Keratinocyte (primary cell): ENCODE measurements around the gene TMEM221. TPM values are rescaled to one million over a fixed set of nuclear protein-coding genes. Genes with fewer than 3 reads are reported as not detected.

Experiments
- DNase-seq: peaks from one replicate; pipeline ENCODE4 v3.0.0-alpha.2; 2011; ENCODE audit warnings: low read depth, missing footprints, low spot score
- FAIRE-seq: peaks from 2 replicates; lab custom pipeline; 2011; peaks lifted over from hg19 to GRCh38; lab: Jason Lieb, UNC
- H2AFZ ChIP-seq: 2 replicates; pipeline ENCODE4 v1.6.0; 2012; ENCODE audit warnings: low read length, control low read depth, inconsistent platforms; ENCODE audit not compliant: control insufficient read depth
- H3K27ac ChIP-seq: 2 replicates; pipeline ENCODE4 v1.5.1; 2011; ENCODE audit warnings: low read length; ENCODE audit not compliant: control insufficient read depth, insufficient read depth
- H3K27me3 ChIP-seq: 3 replicates; pipeline ENCODE4 v1.6.0; 2011; ENCODE audit warnings: low read length; ENCODE audit not compliant: control insufficient read depth, insufficient read depth; ENCODE audit errors: extremely low read depth
- H3K36me3 ChIP-seq, 2 experiments: 2 replicates in 1 of 2; 3 replicates in 1 of 2; pipeline ENCODE4 v1.5.1; 2011; ENCODE audit warnings: low read length in 2 of 2, mild to moderate bottlenecking in 1 of 2; ENCODE audit not compliant: control insufficient read depth in 2 of 2, insufficient read depth in 2 of 2; ENCODE audit errors: extremely low read depth in 1 of 2
- H3K4me1 ChIP-seq: 3 replicates; pipeline ENCODE4 v1.5.1; 2011; ENCODE audit warnings: low read length; ENCODE audit not compliant: control insufficient read depth, insufficient read depth; ENCODE audit errors: extremely low read depth
- H3K4me2 ChIP-seq: 3 replicates; pipeline ENCODE4 v1.6.0; 2011; ENCODE audit warnings: low read depth, low read length; ENCODE audit not compliant: control insufficient read depth, insufficient read depth; ENCODE audit errors: extremely low read depth
- H3K4me3 ChIP-seq, 3 experiments: fragments of 200-600 bp in 1 of 3; sonication (generic) in 1 of 3; 2 replicates in 2 of 3; 3 replicates in 1 of 3; pipeline ENCODE4 v1.5.1; 2011 to 2016; ENCODE audit warnings: low read length in 3 of 3, mild to moderate bottlenecking in 3 of 3, control low read depth in 2 of 3, inconsistent platforms in 1 of 3, low read depth in 1 of 3, mixed read lengths in 1 of 3, mixed run types in 1 of 3, moderate library complexity in 1 of 3; ENCODE audit not compliant: control insufficient read depth in 2 of 3, insufficient read depth in 2 of 3; ENCODE audit errors: extremely low read depth in 1 of 3
- H3K79me2 ChIP-seq: 2 replicates; pipeline ENCODE4 v1.6.0; 2012; ENCODE audit warnings: low read length; ENCODE audit not compliant: control insufficient read depth, insufficient read depth
- H3K9ac ChIP-seq: 3 replicates; pipeline ENCODE4 v1.6.0; 2011; ENCODE audit warnings: low read length; ENCODE audit not compliant: control insufficient read depth, insufficient read depth; ENCODE audit errors: extremely low read depth
- H3K9me1 ChIP-seq: 3 replicates; pipeline ENCODE4 v1.6.0; 2011; ENCODE audit warnings: low read length; ENCODE audit not compliant: control insufficient read depth, insufficient read depth; ENCODE audit errors: extremely low read depth
- H3K9me3 ChIP-seq: 2 replicates; pipeline ENCODE4 v1.5.1; 2012; ENCODE audit warnings: low read depth, low read length; ENCODE audit not compliant: control insufficient read depth
- H4K20me1 ChIP-seq: 3 replicates; pipeline ENCODE4 v1.6.0; 2011; ENCODE audit warnings: low read length; ENCODE audit not compliant: control insufficient read depth, insufficient read depth; ENCODE audit errors: extremely low read depth
- CTCF ChIP-seq, 3 experiments: IDR thresholded peaks in 1 of 3; conservative IDR thresholded peaks in 1 of 3; optimal IDR thresholded peaks in 1 of 3; 2 replicates in 2 of 3; 3 replicates in 1 of 3; pipeline versions ENCODE3 to v1.5.1; 2011; ENCODE audit warnings: low read length in 3 of 3, mild to moderate bottlenecking in 3 of 3, moderate library complexity in 2 of 3, control low read depth in 1 of 3, inconsistent platforms in 1 of 3; ENCODE audit not compliant: insufficient read depth in 2 of 3; ENCODE audit errors: extremely low read depth in 1 of 3
- EZH2 ChIP-seq: IDR thresholded peaks from one replicate; pipeline ENCODE4 v1.6.1; 2012; ENCODE audit warnings: inconsistent platforms, mild to moderate bottlenecking, low read length, moderate library complexity
- dilution Hi-C: fragments of 300-500 bp; cut with MboI; formaldehyde crosslinking; loops from one replicate; pipeline ENCODE4 v1.7.0; 2020; ENCODE audit warnings: low sequenced_read_pairs; ENCODE audit not compliant: extremely low pct_ligation_motif_present
- polyA plus RNA-seq, 5 experiments: library from polyadenylated mRNA; depleted of rRNA in 3 of 5; stranded (reverse) in 3 of 5; stranded (forward) in 1 of 5; unstranded in 1 of 5; fragments of >200 nt; gene quantifications; 1 replicate in 1 of 5; 2 replicates in 3 of 5; 3 replicates in 1 of 5; pipeline versions ENCODE4 v1.2.1 to v1.2.3, GENCODE V29; 2011 to 2012; ENCODE audit warnings: missing spikeins in 2 of 5, low read depth in 1 of 5, low replicate concordance in 1 of 5

TMEM221 gene
- polyA plus RNA-seq, 1 donor (not counting 4 experiments of a cell fraction or from before 2014, with no cell fraction given): 0.04 TPM

GRCh38 chr19:17402982-17403855 lies 45.2 kb downstream of the TMEM221 start:
- Histone ChIP-seq H3K27ac (no peak overlapping the region), H3K36me3 (no peaks in the 10 kb centered on the region), H3K4me3 (no peak overlapping the region), H3K27me3 (peaks cover 3% of the 10 kb centered on the region), H3K9me3 (no peaks in the 10 kb centered on the region), H3K9ac (no peak overlapping the region), H2AFZ (no peak overlapping the region), H3K4me1 (no peaks in the 10 kb centered on the region), H3K79me2 (no peaks in the 10 kb centered on the region), H3K9me1 (no peaks in the 10 kb centered on the region), H3K4me2 (no peak overlapping the region), H4K20me1 (no peaks in the 10 kb centered on the region)
- no peak for TF ChIP-seq CTCF (optimal IDR thresholded peaks at IDR 0.05 in 1 of 3, IDR thresholded peaks at IDR 0.05 in 1 of 3, conservative IDR thresholded peaks at IDR 0.05 in 1 of 3; ENCODE audit: extremely low read depth in 1 of 3, insufficient read depth in 2 of 3, low read length in 3 of 3)
- no peak for FAIRE-seq
- DNase-seq: no peak
- dilution Hi-C loops: no loop called here

GRCh38 chr19:17401628-17402027 lies 46.8 kb downstream of the TMEM221 start:
- dilution Hi-C loops: no loop called here
- Histone ChIP-seq H3K27ac (no peak overlapping the region), H2AFZ (no peak overlapping the region), H3K9me3 (no peaks in the 10 kb centered on the region), H3K79me2 (no peaks in the 10 kb centered on the region), H4K20me1 (no peaks in the 10 kb centered on the region), H3K4me3 (no peak overlapping the region), H3K9me1 (no peaks in the 10 kb centered on the region), H3K4me1 (no peaks in the 10 kb centered on the region), H3K27me3 (peaks cover 3% of the 10 kb centered on the region), H3K36me3 (no peaks in the 10 kb centered on the region), H3K9ac (no peak overlapping the region), H3K4me2 (no peak overlapping the region)
- TF ChIP-seq CTCF (optimal IDR thresholded peaks at IDR 0.05 in 1 of 3, IDR thresholded peaks at IDR 0.05 in 1 of 3, conservative IDR thresholded peaks at IDR 0.05 in 1 of 3; ENCODE audit: extremely low read depth in 1 of 3, insufficient read depth in 2 of 3, low read length in 3 of 3) (no peak), EZH2 (no peak)
- DNase-seq: no peak
- FAIRE-seq: no peak
